IMR-90 (cell line): ENCODE measurements around the gene SCN10A. TPM values are rescaled to one million over a fixed set of nuclear protein-coding genes. Genes with fewer than 3 reads are reported as not detected.

Experiments
- ATAC-seq: fragments of 200-7000 bp; cut with Tn5 transposase; 2 replicates; pipeline ENCODE4 v1.9.1; 2020; ENCODE audit warnings: low read depth, mild to moderate bottlenecking, moderate library complexity
- BruUV-seq: library from RNA; stranded (reverse); fragments of 400-500 nt; replicated peaks from 2 replicates; lab custom pipeline; 2021; lab: Mats Ljungman, UMichigan
- CTCF ChIA-PET: fragments of 300-600 bp; formaldehyde crosslinking; extraction: SDS; loops from one replicate; lab custom pipeline; 2021; ENCODE audit warnings: antibody characterized with exemption; lab: Yijun Ruan, JAX
- POLR2A ChIA-PET: fragments of 300-600 bp; sonication (Branson Sonifier 250); formaldehyde crosslinking; loops from one replicate; lab custom pipeline; 2022; ENCODE audit warnings: antibody characterized with exemption; ENCODE audit not compliant: unreplicated experiment; lab: Charles Lee
- DNase-seq: peaks from one replicate; pipeline ENCODE4 v3.0.0; 2013
- H2AFZ ChIP-seq: replicated peaks from 2 replicates; pipeline ENCODE3; 2013; ENCODE audit warnings: low read length, mild to moderate bottlenecking; ENCODE audit not compliant: poor library complexity
- H2AK5ac ChIP-seq: 2 replicates; pipeline ENCODE4 v1.6.1; 2013; ENCODE audit warnings: low read depth, low read length, inconsistent platforms
- H2AK9ac ChIP-seq: replicated peaks from 2 replicates; pipeline ENCODE3; 2013; ENCODE audit warnings: mild to moderate bottlenecking, low read depth, low read length, moderate library complexity; ENCODE audit not compliant: poor library complexity
- H2BK120ac ChIP-seq: 2 replicates; pipeline ENCODE4 v1.6.1; 2013; ENCODE audit warnings: low read depth, low read length, inconsistent platforms
- H2BK15ac ChIP-seq: 3 replicates; pipeline ENCODE4 v1.6.1; 2013; ENCODE audit warnings: low read depth, low read length, inconsistent platforms
- H2BK20ac ChIP-seq: 2 replicates; pipeline ENCODE4 v1.6.1; 2013; ENCODE audit warnings: low read depth, mild to moderate bottlenecking, inconsistent platforms, low read length, moderate library complexity
- H2BK5ac ChIP-seq: 2 replicates; pipeline ENCODE4 v1.6.1; 2013; ENCODE audit warnings: mild to moderate bottlenecking, low read depth, low read length, inconsistent platforms; ENCODE audit not compliant: poor library complexity, severe bottlenecking
- H3K14ac ChIP-seq: replicated peaks from 2 replicates; pipeline ENCODE4 v1.6.1; 2013; ENCODE audit warnings: low read depth, low read length, inconsistent platforms
- H3K18ac ChIP-seq: 2 replicates; pipeline ENCODE4 v1.6.1; 2013; ENCODE audit warnings: low read depth, low read length, control low read depth
- H3K23ac ChIP-seq: 2 replicates; pipeline ENCODE4 v1.6.1; 2013; ENCODE audit warnings: low read depth, low read length, inconsistent platforms
- H3K27ac ChIP-seq: 2 replicates; pipeline ENCODE4 v1.5.1; 2013; ENCODE audit warnings: mild to moderate bottlenecking, control low read depth, low read length; ENCODE audit not compliant: insufficient read depth
- H3K27me3 ChIP-seq: 2 replicates; pipeline ENCODE4 v1.6.1; 2013; ENCODE audit warnings: low read length; ENCODE audit not compliant: control insufficient read depth, insufficient read depth
- H3K36me3 ChIP-seq: 2 replicates; pipeline ENCODE4 v1.6.1; 2013; ENCODE audit warnings: low read length, mixed read lengths; ENCODE audit not compliant: control insufficient read depth, insufficient read depth
- H3K4ac ChIP-seq: 2 replicates; pipeline ENCODE4 v1.6.1; 2013; ENCODE audit warnings: low read depth, low read length, inconsistent platforms
- H3K4me1 ChIP-seq: 2 replicates; pipeline ENCODE4 v1.6.1; 2013; ENCODE audit warnings: low read length, mixed read lengths; ENCODE audit not compliant: control insufficient read depth, insufficient read depth
- H3K4me2 ChIP-seq: 2 replicates; pipeline ENCODE4 v1.6.1; 2013; ENCODE audit warnings: low read depth, mild to moderate bottlenecking, control low read depth, low read length, moderate library complexity
- H3K4me3 ChIP-seq: 2 replicates; pipeline ENCODE4 v1.5.1; 2013; ENCODE audit warnings: low read depth, mild to moderate bottlenecking, control low read depth, low read length, moderate library complexity; ENCODE audit not compliant: insufficient read depth
- H3K56ac ChIP-seq: 2 replicates; pipeline ENCODE4 v1.6.1; 2013; ENCODE audit warnings: low read length, inconsistent platforms; ENCODE audit not compliant: insufficient read depth; ENCODE audit errors: extremely low read depth
- H3K79me1 ChIP-seq, 2 experiments: 2 replicates each; pipeline ENCODE4 v1.6.1; 2013; ENCODE audit warnings: low read length in 2 of 2, inconsistent platforms in 1 of 2, low read depth in 1 of 2
- H3K9ac ChIP-seq: 2 replicates; pipeline ENCODE4 v1.6.1; 2013; ENCODE audit warnings: low read depth, low read length, control low read depth
- H3K9me1 ChIP-seq: 2 replicates; pipeline ENCODE4 v1.6.1; 2013; ENCODE audit warnings: low read length, inconsistent platforms; ENCODE audit not compliant: insufficient read depth
- H3K9me3 ChIP-seq: 2 replicates; pipeline ENCODE4 v1.6.1; 2013; ENCODE audit warnings: low read length; ENCODE audit not compliant: control insufficient read depth, insufficient read depth
- H4K20me1 ChIP-seq: 2 replicates; pipeline ENCODE4 v1.6.1; 2013; ENCODE audit warnings: low read length, inconsistent platforms; ENCODE audit not compliant: insufficient read depth
- H4K5ac ChIP-seq: 2 replicates; pipeline ENCODE4 v1.6.1; 2013; ENCODE audit warnings: mild to moderate bottlenecking, low read depth, low read length, control low read depth
- H4K8ac ChIP-seq, 2 experiments: 2 replicates each; pipeline ENCODE4 v1.6.1; 2013; ENCODE audit warnings: low read depth in 2 of 2, low read length in 2 of 2, control low read depth in 1 of 2, inconsistent platforms in 1 of 2
- H4K91ac ChIP-seq: 2 replicates; pipeline ENCODE4 v1.6.1; 2013; ENCODE audit warnings: low read depth, low read length, inconsistent platforms; ENCODE audit not compliant: insufficient read depth
- BHLHE40 ChIP-seq: fragments of 150-350 bp; IDR thresholded peaks from 2 replicates; pipeline ENCODE4 v1.6.1; 2016; ENCODE audit warnings: mild to moderate bottlenecking, low read depth, low read length
- CEBPB ChIP-seq: IDR thresholded peaks from 2 replicates; pipeline ENCODE4 v1.6.1; 2012; ENCODE audit warnings: low read depth, low read length, improper control_type of control experiment
- CHD1 ChIP-seq: IDR thresholded peaks from 2 replicates; pipeline ENCODE4 v1.6.1; 2012; ENCODE audit warnings: low read depth, low read length, improper control_type of control experiment
- FOS ChIP-seq: fragments of 150-350 bp; IDR thresholded peaks from 2 replicates; pipeline ENCODE4 v1.6.1; 2016; ENCODE audit warnings: low read depth, low read length
- MAFK ChIP-seq: IDR thresholded peaks from 2 replicates; pipeline ENCODE4 v1.6.1; 2012; ENCODE audit warnings: low read depth, low read length, improper control_type of control experiment
- MAZ ChIP-seq: IDR thresholded peaks from 2 replicates; pipeline ENCODE4 v1.6.1; 2012; ENCODE audit warnings: low read depth, mild to moderate bottlenecking, low read length, improper control_type of control experiment, moderate library complexity, borderline replicate concordance
- MXI1 ChIP-seq: IDR thresholded peaks from 2 replicates; pipeline ENCODE4 v1.6.1; 2012; ENCODE audit warnings: low read depth, mild to moderate bottlenecking, low read length, moderate library complexity, borderline replicate concordance
- NFE2L2 ChIP-seq: fragments of 150-350 bp; IDR thresholded peaks from 2 replicates; pipeline ENCODE4 v1.6.1; 2016; ENCODE audit warnings: low read depth, mild to moderate bottlenecking, low read length
- POLR2A ChIP-seq: IDR thresholded peaks from 2 replicates; pipeline ENCODE4 v1.6.1; 2012; ENCODE audit warnings: mild to moderate bottlenecking, low read depth, low read length
- RAD21 ChIP-seq: IDR thresholded peaks from 2 replicates; pipeline ENCODE4 v1.6.1; 2012; ENCODE audit warnings: low read length, improper control_type of control experiment
- RCOR1 ChIP-seq: IDR thresholded peaks from 2 replicates; pipeline ENCODE4 v1.6.1; 2012; ENCODE audit warnings: mild to moderate bottlenecking, low read length, improper control_type of control experiment; ENCODE audit not compliant: insufficient replicate concordance
- RFX5 ChIP-seq: IDR thresholded peaks from 2 replicates; pipeline ENCODE4 v1.8.0; 2012; ENCODE audit warnings: low read depth, mild to moderate bottlenecking, low read length, moderate library complexity
- SMC3 ChIP-seq: fragments of 150-350 bp; IDR thresholded peaks from 2 replicates; pipeline ENCODE4 v1.6.1; 2016; ENCODE audit warnings: low read depth, mild to moderate bottlenecking, antibody characterized with exemption, low read length, moderate library complexity
- WGBS, 2 experiments: methylation state at CpG; one replicate each; pipeline versions ENCODE4 v1.1.5 to v1.1.7; 2013; ENCODE audit warnings: missing lambda C conversion rate in 2 of 2; ENCODE audit not compliant: insufficient read length in 1 of 2; ENCODE audit errors: extremely low coverage in 2 of 2; 5-methylcytosine and 5-hydroxymethylcytosine counted together
- dilution Hi-C: fragments of 300-500 bp; cut with HindIII; formaldehyde crosslinking; loops from one replicate; pipeline ENCODE4 v1.14.3; 2018; ENCODE audit warnings: low sequenced_read_pairs; ENCODE audit not compliant: unreplicated experiment
- in situ Hi-C: fragments of 300-500 bp; cut with MboI; formaldehyde crosslinking; loops from 3 replicates; pipeline ENCODE4 v1.14.3; 2019; ENCODE audit warnings: low sequenced_read_pairs, inconsistent platforms, mixed read lengths
- intact Hi-C: fragments of 100-400 bp; cut with micrococcal nuclease; formaldehyde crosslinking; loops from 2 replicates; pipeline ENCODE4 v1.10.0; 2022
- polyA plus RNA-seq, 3 experiments: library from polyadenylated mRNA; depleted of rRNA; stranded (reverse); fragments of >200 nt; gene quantifications; 2 replicates each; pipeline ENCODE4 v1.2.3, GENCODE V29; 2012; ENCODE audit warnings: low replicate concordance in 1 of 3
- total RNA-seq: library from RNA; depleted of rRNA; stranded (reverse); fragments of >200 nt; gene quantifications from 2 replicates; pipeline ENCODE4 v1.2.3, GENCODE V29; 2012
- TF ChIP-seq, protein P1 (sequence below): conservative IDR thresholded peaks from 2 replicates; pipeline ENCODE4 v1.5.1; 2012; ENCODE audit warnings: mild to moderate bottlenecking, low read depth, low read length, improper control_type of control experiment
- TF ChIP-seq, protein P2 (sequence below): fragments of 150-350 bp; IDR thresholded peaks from 2 replicates; pipeline ENCODE4 v1.6.1; 2017; ENCODE audit warnings: mild to moderate bottlenecking, antibody characterized with exemption, low read length, low read depth
- TF ChIP-seq, protein P3 (sequence below): fragments of 150-350 bp; IDR thresholded peaks from 2 replicates; pipeline ENCODE4 v1.6.1; 2016; ENCODE audit warnings: low read depth, mild to moderate bottlenecking, low read length, moderate library complexity, borderline replicate concordance

Gene SCN10A
- total and polyA plus RNA-seq, 2 of the 4 experiments (the other 2 are of a cell fraction), result not detected

DNA sequence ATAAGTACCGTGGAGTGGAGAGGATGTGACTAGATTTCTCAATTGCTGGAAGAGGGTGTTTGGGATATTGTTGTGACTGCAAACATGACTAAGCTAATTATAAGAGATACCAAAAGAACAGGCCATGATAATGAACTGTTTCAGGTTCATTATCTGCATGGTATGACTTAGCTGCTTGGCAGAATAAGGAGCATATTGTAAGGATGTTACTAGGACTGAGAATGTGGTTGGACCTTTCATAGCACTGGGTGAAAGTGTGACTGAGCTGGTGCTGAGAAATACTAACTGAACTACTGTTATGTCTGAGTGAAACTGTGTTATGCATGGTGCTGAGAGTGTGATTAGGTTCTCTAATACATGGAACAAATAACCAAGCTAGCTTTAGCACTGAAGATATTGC is 11.0 kb downstream of the SCN10A start:
- Histone ChIP-seq H2AK5ac (no peak overlapping the region), H3K4me1 (no peaks in the 10 kb centered on the region), H3K9me1 (no peaks in the 10 kb centered on the region), H3K9me3 (no peaks in the 10 kb centered on the region), H4K5ac (no peak overlapping the region), H3K36me3 (no peaks in the 10 kb centered on the region), H3K27me3 (no peaks in the 10 kb centered on the region), H2AFZ (no peak overlapping the region), H2BK120ac (no peak overlapping the region), H3K14ac (no peak overlapping the region), H4K8ac (no peak overlapping the region), H3K23ac (no peak overlapping the region), H4K91ac (no peak overlapping the region), H2AK9ac (no peak overlapping the region), H3K27ac (no peak overlapping the region), H3K79me1 (no peaks in the 10 kb centered on the region), H3K4ac (no peak overlapping the region), H3K18ac (no peak overlapping the region), H4K20me1 (no peaks in the 10 kb centered on the region), H2BK15ac (no peak overlapping the region), H3K56ac (no peak overlapping the region), H3K4me2 (no peak overlapping the region), H2BK5ac (no peak overlapping the region), H3K4me3 (no peak overlapping the region), H2BK20ac (no peak overlapping the region), H3K9ac (no peak overlapping the region)
- POLR2A ChIA-PET, result no interaction called here
- BruUV-seq, result no TSS peak
- DNase-seq (no peak), ATAC-seq (no peak)
- in situ Hi-C loops, result no loop called here
- no CpG with 5 or more reads among the region's 1 CpG for WGBS, 2 experiments
- CTCF ChIA-PET, result interaction anchor here (1.5 kb wide), 1 partner anchor 16 kb away, joined by 3 read pairs; no protein-coding TSS in a partner anchor
- dilution Hi-C loops, result no loop called here
- intact Hi-C loops, result no loop called here
- TF ChIP-seq, protein P1, sequence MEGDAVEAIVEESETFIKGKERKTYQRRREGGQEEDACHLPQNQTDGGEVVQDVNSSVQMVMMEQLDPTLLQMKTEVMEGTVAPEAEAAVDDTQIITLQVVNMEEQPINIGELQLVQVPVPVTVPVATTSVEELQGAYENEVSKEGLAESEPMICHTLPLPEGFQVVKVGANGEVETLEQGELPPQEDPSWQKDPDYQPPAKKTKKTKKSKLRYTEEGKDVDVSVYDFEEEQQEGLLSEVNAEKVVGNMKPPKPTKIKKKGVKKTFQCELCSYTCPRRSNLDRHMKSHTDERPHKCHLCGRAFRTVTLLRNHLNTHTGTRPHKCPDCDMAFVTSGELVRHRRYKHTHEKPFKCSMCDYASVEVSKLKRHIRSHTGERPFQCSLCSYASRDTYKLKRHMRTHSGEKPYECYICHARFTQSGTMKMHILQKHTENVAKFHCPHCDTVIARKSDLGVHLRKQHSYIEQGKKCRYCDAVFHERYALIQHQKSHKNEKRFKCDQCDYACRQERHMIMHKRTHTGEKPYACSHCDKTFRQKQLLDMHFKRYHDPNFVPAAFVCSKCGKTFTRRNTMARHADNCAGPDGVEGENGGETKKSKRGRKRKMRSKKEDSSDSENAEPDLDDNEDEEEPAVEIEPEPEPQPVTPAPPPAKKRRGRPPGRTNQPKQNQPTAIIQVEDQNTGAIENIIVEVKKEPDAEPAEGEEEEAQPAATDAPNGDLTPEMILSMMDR, result no peak
- TF ChIP-seq BHLHE40, result no peak
- TF ChIP-seq CEBPB, result no peak
- TF ChIP-seq RAD21, result no peak
- TF ChIP-seq CHD1, result no peak
- TF ChIP-seq RCOR1, result no peak
- TF ChIP-seq NFE2L2, result no peak
- TF ChIP-seq, protein P2, sequence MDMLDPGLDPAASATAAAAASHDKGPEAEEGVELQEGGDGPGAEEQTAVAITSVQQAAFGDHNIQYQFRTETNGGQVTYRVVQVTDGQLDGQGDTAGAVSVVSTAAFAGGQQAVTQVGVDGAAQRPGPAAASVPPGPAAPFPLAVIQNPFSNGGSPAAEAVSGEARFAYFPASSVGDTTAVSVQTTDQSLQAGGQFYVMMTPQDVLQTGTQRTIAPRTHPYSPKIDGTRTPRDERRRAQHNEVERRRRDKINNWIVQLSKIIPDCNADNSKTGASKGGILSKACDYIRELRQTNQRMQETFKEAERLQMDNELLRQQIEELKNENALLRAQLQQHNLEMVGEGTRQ, result no peak
- TF ChIP-seq POLR2A, result no peak
- no peak for TF ChIP-seq MAZ
- TF ChIP-seq, protein P3, sequence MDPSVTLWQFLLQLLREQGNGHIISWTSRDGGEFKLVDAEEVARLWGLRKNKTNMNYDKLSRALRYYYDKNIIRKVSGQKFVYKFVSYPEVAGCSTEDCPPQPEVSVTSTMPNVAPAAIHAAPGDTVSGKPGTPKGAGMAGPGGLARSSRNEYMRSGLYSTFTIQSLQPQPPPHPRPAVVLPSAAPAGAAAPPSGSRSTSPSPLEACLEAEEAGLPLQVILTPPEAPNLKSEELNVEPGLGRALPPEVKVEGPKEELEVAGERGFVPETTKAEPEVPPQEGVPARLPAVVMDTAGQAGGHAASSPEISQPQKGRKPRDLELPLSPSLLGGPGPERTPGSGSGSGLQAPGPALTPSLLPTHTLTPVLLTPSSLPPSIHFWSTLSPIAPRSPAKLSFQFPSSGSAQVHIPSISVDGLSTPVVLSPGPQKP, result no peak
- TF ChIP-seq FOS, result no peak
- TF ChIP-seq RFX5, result no peak
- no peak for TF ChIP-seq MXI1
- TF ChIP-seq MAFK, result no peak
- TF ChIP-seq SMC3, result no peak
